HG03064 (cell line): ENCODE measurements around the gene STAC2.

Experiments
- ATAC-seq: cut with Tn5 transposase; IDR thresholded peaks from one replicate; pipeline ENCODE4 v1.9.1; 2021; ENCODE audit warnings: low read depth; ENCODE audit not compliant: unreplicated experiment

Gene STAC2

GRCh38 chr17:39166437-39167335, 59.1 kb downstream of the STAC2 start:
- ATAC-seq = no peak

DNA sequence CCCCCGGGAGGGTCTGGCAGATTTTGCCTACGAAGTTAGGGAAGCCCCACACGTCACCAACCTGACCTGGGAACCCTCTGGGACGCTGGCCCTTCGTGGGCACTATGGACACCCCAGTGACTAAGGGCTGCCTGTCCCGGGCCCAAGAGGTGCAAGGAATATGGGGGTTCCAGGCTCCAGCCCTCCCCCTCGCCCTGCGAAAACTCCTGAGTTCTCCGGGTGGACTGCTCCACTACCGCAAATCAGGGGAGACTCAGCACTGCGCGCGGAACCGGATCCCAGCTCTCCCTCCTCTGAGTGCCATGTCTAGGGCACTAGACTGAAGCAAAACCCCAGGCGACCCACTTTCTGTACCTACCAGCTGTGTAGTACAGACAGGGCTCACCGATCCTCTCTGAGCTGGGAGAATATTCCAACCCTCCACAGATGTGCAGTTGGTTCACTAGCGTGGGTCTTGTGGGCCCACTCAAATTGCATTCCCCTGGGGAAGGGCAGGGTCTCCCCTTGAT, 59.9 kb downstream of the STAC2 start, which contains the start of gene ARL5C:
Gene ARL5C (minus strand): TSS at position 321 of the 509 bp plus-strand sequence. CDS start 401 bp downstream, outside the sequence.
- ATAC-seq = no peak

DNA sequence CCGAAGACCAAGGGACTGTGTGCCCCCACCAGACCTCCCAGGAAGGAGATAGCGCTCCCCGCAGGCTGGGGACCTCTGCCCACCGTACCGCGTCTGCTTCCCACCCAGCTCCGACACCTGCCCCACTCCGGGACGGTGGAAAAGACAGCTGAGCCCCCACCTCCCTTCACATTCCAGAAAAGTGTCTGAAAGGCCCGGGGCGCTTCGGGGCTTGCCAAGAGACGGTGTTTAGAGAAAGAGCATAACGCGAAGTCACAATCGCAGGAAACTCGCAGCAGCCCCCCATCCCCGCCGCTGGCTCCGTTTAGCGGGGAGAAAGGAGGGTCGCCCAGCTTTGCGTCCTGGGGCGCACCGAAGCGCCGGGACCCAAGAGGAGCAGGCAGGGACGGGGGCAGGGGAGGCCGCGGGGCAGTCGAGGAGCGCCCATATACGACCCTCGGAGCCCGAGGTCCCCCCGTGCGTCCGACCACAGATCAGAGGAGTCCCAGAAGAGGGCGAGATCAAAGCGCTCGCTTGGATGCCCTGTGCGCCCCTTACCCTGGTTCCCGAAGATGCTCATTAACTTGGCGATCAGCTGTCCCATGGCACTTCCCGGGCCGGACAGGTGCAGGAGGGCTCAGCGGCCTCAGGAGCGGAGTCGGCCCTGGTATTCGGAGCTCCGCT, 60.4 kb downstream of the STAC2 start:
- no peak for ATAC-seq

DNA sequence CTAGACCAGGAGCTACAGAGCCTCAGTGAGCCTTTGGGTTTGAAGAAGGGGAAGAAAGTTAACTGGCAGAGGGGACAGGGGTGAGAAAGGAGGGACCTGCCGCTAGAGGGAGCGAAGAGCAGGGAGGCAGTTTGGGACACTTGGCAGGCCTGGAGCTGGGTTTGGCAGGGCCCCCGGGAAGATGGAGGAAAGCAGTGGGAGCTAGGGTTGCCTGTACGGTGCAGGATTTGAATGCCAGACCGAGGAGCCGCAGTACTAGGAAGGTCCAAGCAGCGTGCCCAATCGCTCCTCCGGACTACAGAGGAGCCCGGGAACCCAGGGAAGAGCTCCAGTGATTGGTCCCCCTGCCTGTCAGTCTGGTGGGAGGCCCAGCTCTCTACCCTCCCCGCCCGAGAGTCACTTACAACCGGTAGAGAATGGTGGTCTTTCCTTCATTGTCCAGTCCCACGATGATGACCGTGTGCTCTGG, 61.0 kb downstream of the STAC2 start:
- ATAC-seq = no peak

DNA sequence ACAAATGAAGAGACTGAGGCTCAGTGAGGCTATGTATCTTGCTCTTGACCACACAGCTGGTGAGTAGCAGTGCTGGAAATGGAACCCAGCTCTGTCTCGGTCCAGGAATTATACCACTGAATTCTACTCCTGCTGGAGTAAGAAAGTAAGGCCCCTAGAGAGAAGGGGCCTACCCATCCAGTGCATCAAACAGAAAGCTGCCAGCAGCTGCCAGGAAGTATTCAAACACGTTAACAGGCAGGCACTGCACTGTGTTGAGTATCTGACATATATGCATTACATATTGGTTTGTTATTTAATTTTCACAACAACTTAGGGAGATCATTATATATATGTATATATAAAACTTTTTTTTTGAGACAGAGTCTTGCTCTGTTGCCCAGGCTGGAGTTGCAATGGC, 63.8 kb downstream of the STAC2 start:
- no peak for ATAC-seq
